Endothelial cell of umbilical vein (primary cell): ENCODE results near the gene RBM4. TPM values are rescaled to one million over a fixed set of nuclear protein-coding genes. Genes with fewer than 3 reads are reported as not detected.

Source experiments
- BruUV-seq: library from RNA; stranded (reverse); fragments of 400-500 nt; replicated peaks from 2 replicates; lab custom pipeline; 2021; lab: Mats Ljungman, UMichigan
- CTCF ChIA-PET: fragments of 300-600, 350-600 bp; sonication (Branson Sonifier 250); formaldehyde crosslinking; loops from one replicate; lab custom pipeline; 2021; ENCODE audit warnings: antibody characterized with exemption, inconsistent platforms; lab: Charles Lee
- POLR2A ChIA-PET: fragments of 300-600, 350-600 bp; sonication (Branson Sonifier 250); formaldehyde crosslinking; loops from one replicate; lab custom pipeline; 2021; ENCODE audit warnings: antibody characterized with exemption, inconsistent platforms; lab: Charles Lee
- DNase-seq: peaks from one replicate; pipeline ENCODE4 v3.0.0-alpha.2; 2011; ENCODE audit warnings: low read depth, low spot score
- FAIRE-seq: peaks from 2 replicates; lab custom pipeline; 2011; peaks lifted over from hg19 to GRCh38; lab: Jason Lieb, UNC
- H2AFZ ChIP-seq: 2 replicates; pipeline ENCODE4 v1.6.0; 2012; ENCODE audit warnings: low read depth, low read length, control low read depth, inconsistent platforms
- H3K27ac ChIP-seq: 2 replicates; pipeline ENCODE4 v1.5.1; 2011; ENCODE audit warnings: low read depth, mild to moderate bottlenecking, control low read depth, low read length, moderate library complexity; ENCODE audit not compliant: insufficient read depth
- H3K27me3 ChIP-seq, 2 experiments: 2 replicates each; pipeline versions ENCODE4 v1.6.0 to v1.6.1; 2011; ENCODE audit warnings: low read length in 2 of 2, mixed read lengths in 1 of 2; ENCODE audit not compliant: control insufficient read depth in 2 of 2, insufficient read depth in 2 of 2
- H3K36me3 ChIP-seq, 2 experiments: 2 replicates in 1 of 2; 3 replicates in 1 of 2; pipeline ENCODE4 v1.5.1; 2011; ENCODE audit warnings: low read length in 2 of 2, mild to moderate bottlenecking in 1 of 2, moderate library complexity in 1 of 2; ENCODE audit not compliant: control insufficient read depth in 2 of 2, insufficient read depth in 2 of 2; ENCODE audit errors: extremely low read depth in 1 of 2
- H3K4me1 ChIP-seq: 3 replicates; pipeline ENCODE4 v1.5.1; 2011; ENCODE audit warnings: mild to moderate bottlenecking, low read length; ENCODE audit not compliant: control insufficient read depth, insufficient read depth; ENCODE audit errors: extremely low read depth
- H3K4me2 ChIP-seq: 2 replicates; pipeline ENCODE4 v1.6.1; 2011; ENCODE audit warnings: low read length, control low read depth, mixed read lengths; ENCODE audit not compliant: insufficient read depth
- H3K4me3 ChIP-seq, 3 experiments: fragments of 200-600 bp in 1 of 3; sonication (generic), shearing (Covaris generic) in 1 of 3; replicated peaks in 1 of 3; 2 replicates each; pipeline ENCODE4 v1.5.1; 2011 to 2016; ENCODE audit warnings: control low read depth in 3 of 3, low read length in 3 of 3, mild to moderate bottlenecking in 2 of 3, inconsistent platforms in 1 of 3, low read depth in 1 of 3, moderate library complexity in 1 of 3; ENCODE audit not compliant: insufficient read depth in 1 of 3
- H3K79me2 ChIP-seq: 2 replicates; pipeline ENCODE4 v1.6.0; 2012; ENCODE audit warnings: low read length, inconsistent platforms; ENCODE audit not compliant: control insufficient read depth, insufficient read depth
- H3K9ac ChIP-seq: replicated peaks from 2 replicates; pipeline ENCODE3; 2011; ENCODE audit warnings: low read length, control low read depth; ENCODE audit not compliant: insufficient read depth; ENCODE audit errors: extremely low read depth
- H3K9me1 ChIP-seq: replicated peaks from 3 replicates; pipeline ENCODE4 v1.6.0; 2011; ENCODE audit warnings: mild to moderate bottlenecking, low read length; ENCODE audit not compliant: control insufficient read depth, insufficient read depth; ENCODE audit errors: extremely low read depth
- H3K9me3 ChIP-seq: replicated peaks from 2 replicates; pipeline ENCODE4 v1.5.1; 2012; ENCODE audit warnings: low read length, inconsistent platforms; ENCODE audit not compliant: control insufficient read depth, insufficient read depth
- H4K20me1 ChIP-seq: replicated peaks from 2 replicates; pipeline ENCODE3; 2011; ENCODE audit warnings: mild to moderate bottlenecking, low read length; ENCODE audit not compliant: control insufficient read depth, insufficient read depth; ENCODE audit errors: extremely low read depth
- CTCF ChIP-seq, 2 donors: IDR thresholded peaks; 1 replicate in 1 of 2; 2 replicates in 1 of 2; pipeline ENCODE4 v1.5.1; 2011; ENCODE audit warnings: low read length in 2 of 2, mild to moderate bottlenecking in 2 of 2, moderate library complexity in 2 of 2, control low read depth in 1 of 2, inconsistent platforms in 1 of 2, low read depth in 1 of 2; ENCODE audit not compliant: insufficient read depth in 1 of 2; ENCODE audit errors: extremely low read depth in 1 of 2
- EZH2 ChIP-seq: IDR thresholded peaks from 2 replicates; pipeline ENCODE4 v1.6.1; 2012; ENCODE audit warnings: borderline replicate concordance, low read depth, mild to moderate bottlenecking, moderate library complexity, low read length, inconsistent platforms; ENCODE audit not compliant: severe bottlenecking
- FOS ChIP-seq: IDR thresholded peaks from 2 replicates; pipeline ENCODE4 v1.6.1; 2011; ENCODE audit warnings: mild to moderate bottlenecking, low read length, moderate library complexity, borderline replicate concordance; ENCODE audit not compliant: insufficient read depth
- GATA2 ChIP-seq: IDR thresholded peaks from 2 replicates; pipeline ENCODE4 v1.7.0; 2011; ENCODE audit warnings: low read depth, mild to moderate bottlenecking, moderate library complexity, mixed read lengths, low read length; ENCODE audit not compliant: insufficient read length, insufficient read depth
- JUN ChIP-seq: IDR thresholded peaks from 2 replicates; pipeline ENCODE4 v1.6.1; 2011; ENCODE audit warnings: borderline replicate concordance, low read depth; ENCODE audit not compliant: insufficient read length, insufficient read depth
- MAX ChIP-seq: IDR thresholded peaks from 2 replicates; pipeline ENCODE4 v1.6.1; 2011; ENCODE audit not compliant: insufficient read depth, insufficient read length
- MYC ChIP-seq: IDR thresholded peaks from one replicate; pipeline ENCODE4 v1.6.1; 2011; ENCODE audit warnings: mild to moderate bottlenecking, low read depth, low read length
- POLR2A ChIP-seq: IDR thresholded peaks from 2 replicates; pipeline ENCODE4 v1.6.1; 2012; ENCODE audit warnings: low read depth, mild to moderate bottlenecking, control low read depth, low read length
- POLR2AphosphoS5 ChIP-seq: IDR thresholded peaks from 2 replicates; pipeline ENCODE4 v1.6.1; 2012; ENCODE audit warnings: low read depth, mild to moderate bottlenecking, control low read depth, low read length, moderate library complexity; ENCODE audit not compliant: insufficient read depth
- dilution Hi-C: fragments of 300-500 bp; cut with MboI; formaldehyde crosslinking; loops from one replicate; pipeline ENCODE4 v1.15.0; 2019; ENCODE audit warnings: low sequenced_read_pairs; ENCODE audit not compliant: extremely low pct_ligation_motif_present
- intact Hi-C: fragments of 100-400 bp; cut with micrococcal nuclease; formaldehyde crosslinking; loops from one replicate; pipeline ENCODE4 v1.10.0; 2022
- polyA plus RNA-seq, 4 experiments: library from polyadenylated mRNA; depleted of rRNA in 3 of 4; stranded (reverse) in 3 of 4; unstranded in 1 of 4; fragments of >200 nt; gene quantifications; 2 replicates each; pipeline versions ENCODE4 v1.2.1 to v1.2.3, GENCODE V29; 2011 to 2012; ENCODE audit warnings: missing spikeins in 1 of 4
- total RNA-seq: library from RNA; stranded (reverse); gene quantifications from 2 replicates; pipeline ENCODE4 v1.2.3, GENCODE V29; 2021

The RBM4 gene
- total and polyA plus RNA-seq, 2 donors (not counting 3 experiments of a cell fraction or from before 2014, with no cell fraction given) = 153 to 361 TPM

DNA sequence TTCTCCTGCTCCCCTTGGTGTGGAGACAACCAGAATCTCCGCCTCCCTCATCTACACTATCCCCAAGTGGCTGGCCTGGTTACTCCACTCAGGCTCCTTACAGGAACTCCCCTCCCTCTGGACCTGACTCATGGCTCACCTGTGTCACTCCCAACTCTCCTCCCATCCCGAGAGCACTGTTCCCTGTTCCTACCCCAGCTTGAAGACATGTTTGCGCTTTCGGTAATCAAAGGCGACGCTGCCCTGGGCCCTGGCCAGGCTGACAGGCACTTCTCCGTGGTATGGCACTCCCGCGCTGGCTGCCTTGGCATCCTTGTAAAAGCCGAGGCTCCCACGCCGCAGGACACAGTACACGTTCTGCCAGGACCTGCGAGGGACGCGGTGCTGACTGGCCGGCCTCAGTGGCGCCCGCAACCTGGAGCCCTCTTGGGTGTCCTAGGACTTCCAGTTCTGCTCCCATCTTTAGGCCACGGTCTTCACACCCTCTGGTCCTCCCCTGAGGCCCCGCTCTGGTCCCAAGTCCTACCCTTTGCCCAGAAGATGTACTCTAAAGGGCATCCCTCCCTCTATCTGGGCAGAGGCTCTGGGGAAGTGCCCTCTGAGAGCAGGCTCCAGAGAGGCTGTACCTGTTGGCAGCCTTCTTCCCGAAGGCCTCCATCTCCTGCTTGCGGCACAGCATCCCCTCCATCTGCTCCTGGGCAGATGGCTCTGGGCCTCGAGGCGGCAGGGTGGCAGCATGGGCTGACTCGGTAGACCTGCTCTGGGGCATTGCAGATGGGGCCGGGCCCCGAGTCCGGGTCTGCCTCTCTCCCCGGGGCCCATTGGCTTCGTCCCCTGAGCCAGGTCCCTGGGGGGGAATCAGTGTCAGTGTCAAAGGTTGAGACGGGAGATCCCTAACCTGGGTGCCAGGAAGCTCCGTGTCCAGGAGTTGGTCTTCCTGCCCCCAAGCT lies 48.6 kb downstream of the RBM4 start:
- no peaks in the 10 kb centered on the region for H4K20me1 ChIP-seq
- dilution Hi-C loops = no loop called here
- POLR2A ChIA-PET = no interaction called here

More for the DNA sequence above, 48.6 kb downstream of the RBM4 start:
- intact Hi-C loops = no loop called here
- TF ChIP-seq GATA2 (no peak), MYC (no peak), CTCF (IDR thresholded peaks at IDR 0.05; ENCODE audit: extremely low read depth in 1 of 2, insufficient read depth in 1 of 2, low read depth in 1 of 2, low read length in 2 of 2) (no peak), JUN (no peak), EZH2 (no peak), POLR2AphosphoS5 (no peak), FOS (no peak), POLR2A (no peak), MAX (no peak)
- Histone ChIP-seq H2AFZ (no peak overlapping the region), H3K27me3 (no peaks in the 10 kb centered on the region), H3K4me1 (no peaks in the 10 kb centered on the region), H3K9me3 (no peaks in the 10 kb centered on the region), H3K27ac (no peak overlapping the region), H3K9ac (no peak overlapping the region), H3K4me2 (no peak overlapping the region), H3K9me1 (no peaks in the 10 kb centered on the region), H3K36me3 (no peaks in the 10 kb centered on the region), H3K79me2 (no peaks in the 10 kb centered on the region), H3K4me3 (no peak overlapping the region)
- no peak for FAIRE-seq
- TSS peak; percentile 8 for BruUV-seq
- CTCF ChIA-PET = interaction anchor here (1.5 kb wide), 1 partner anchor 133 kb away, joined by 3 read pairs; no protein-coding TSS in a partner anchor
- DNase-seq = no peak
